ENCODE results near the gene ZFPM1. TPM values are rescaled to one million over a fixed set of nuclear protein-coding genes. Genes with fewer than 3 reads are reported as not detected.
A peak's percentile ranks its signal among the peaks of the same experiment; 100 is the strongest.

The ZFPM1 gene
- total and polyA plus RNA-seq, 8 donors = 3.6 to 22.5 (median 19.3) TPM

DNA sequence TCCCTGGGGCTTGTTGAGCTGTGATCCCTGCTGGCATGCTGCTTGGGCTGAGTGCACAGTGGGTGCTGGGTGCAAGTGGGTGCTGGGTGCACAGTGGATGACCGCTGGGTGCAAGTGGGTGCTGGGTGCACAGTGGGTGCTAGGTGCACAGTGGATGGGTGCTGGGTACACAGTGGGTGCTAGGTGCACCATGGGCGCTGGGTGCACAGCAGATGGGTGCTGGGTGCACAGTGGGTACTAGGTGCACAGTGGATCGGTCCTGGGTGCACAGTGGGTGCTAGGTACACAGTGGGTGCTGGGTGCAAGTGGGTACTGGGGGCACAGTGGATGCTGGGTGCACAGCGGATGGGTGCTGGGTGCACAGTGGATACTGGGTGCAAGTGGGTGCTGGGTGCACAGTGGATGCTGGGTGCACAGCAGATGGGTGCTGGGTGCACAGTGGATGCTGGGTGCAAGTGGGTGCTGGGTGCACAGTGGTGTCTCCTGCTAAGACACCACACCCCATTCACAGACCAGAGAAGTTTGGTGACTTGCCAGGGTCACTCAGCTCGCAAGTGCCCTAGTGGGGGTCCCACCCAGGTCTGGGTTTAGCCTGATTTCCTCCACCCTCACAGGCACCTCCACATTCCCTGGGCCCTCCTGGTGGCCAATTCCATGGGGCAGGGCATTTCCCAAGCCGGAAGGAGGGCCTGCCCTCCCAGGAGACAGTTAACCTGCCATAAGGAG is 33.5 kb downstream of the ZFPM1 start:
- peaks cover 34 to 39% (median 38%) of the 10 kb centered on the region in 3 donors for H3K4me1 ChIP-seq
- DNase-seq (no peak), FAIRE-seq (no peak), ATAC-seq (no peak)
- H3K9me3 ChIP-seq = no peaks in the 10 kb centered on the region
- no peaks in the 10 kb centered on the region for H3K36me3 ChIP-seq
- 92 to 96% methylated on average over 5 to 6 of the region's 6 CpGs for WGBS, 2 donors
- no peaks in the 10 kb centered on the region for H3K27me3 ChIP-seq
- intact Hi-C loops (cut with DNase I) = no loop called here
- H3K4me3 ChIP-seq = no peak overlapping the region
- no peak overlapping the region for H3K27ac ChIP-seq
- TF ChIP-seq, protein P1, sequence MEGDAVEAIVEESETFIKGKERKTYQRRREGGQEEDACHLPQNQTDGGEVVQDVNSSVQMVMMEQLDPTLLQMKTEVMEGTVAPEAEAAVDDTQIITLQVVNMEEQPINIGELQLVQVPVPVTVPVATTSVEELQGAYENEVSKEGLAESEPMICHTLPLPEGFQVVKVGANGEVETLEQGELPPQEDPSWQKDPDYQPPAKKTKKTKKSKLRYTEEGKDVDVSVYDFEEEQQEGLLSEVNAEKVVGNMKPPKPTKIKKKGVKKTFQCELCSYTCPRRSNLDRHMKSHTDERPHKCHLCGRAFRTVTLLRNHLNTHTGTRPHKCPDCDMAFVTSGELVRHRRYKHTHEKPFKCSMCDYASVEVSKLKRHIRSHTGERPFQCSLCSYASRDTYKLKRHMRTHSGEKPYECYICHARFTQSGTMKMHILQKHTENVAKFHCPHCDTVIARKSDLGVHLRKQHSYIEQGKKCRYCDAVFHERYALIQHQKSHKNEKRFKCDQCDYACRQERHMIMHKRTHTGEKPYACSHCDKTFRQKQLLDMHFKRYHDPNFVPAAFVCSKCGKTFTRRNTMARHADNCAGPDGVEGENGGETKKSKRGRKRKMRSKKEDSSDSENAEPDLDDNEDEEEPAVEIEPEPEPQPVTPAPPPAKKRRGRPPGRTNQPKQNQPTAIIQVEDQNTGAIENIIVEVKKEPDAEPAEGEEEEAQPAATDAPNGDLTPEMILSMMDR (IDR thresholded peaks at IDR 0.05) = no peak

DNA sequence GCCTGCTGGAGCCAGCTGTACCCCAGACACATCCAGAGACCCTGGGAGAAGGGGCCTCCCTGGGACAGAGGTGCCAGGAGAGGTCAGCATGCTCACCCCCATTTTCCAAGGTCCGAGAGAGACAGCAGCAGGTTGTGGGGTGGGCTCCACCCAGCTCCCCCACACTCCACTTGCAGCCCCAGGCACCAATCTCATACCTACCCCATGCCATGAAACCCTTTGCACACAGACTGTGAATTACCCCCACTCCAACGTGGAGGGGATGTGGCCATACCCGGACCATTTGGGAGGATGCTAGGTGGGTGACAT is 34.0 kb downstream of the ZFPM1 start:
- WGBS, 2 donors = 72 to 86% methylated on average over 3 of the region's 3 CpGs
- DNase-seq (no peak), FAIRE-seq (no peak), ATAC-seq (no peak)
- Histone ChIP-seq H3K27me3 (no peaks in the 10 kb centered on the region), H3K4me1 (peaks cover 30 to 34% (median 33%) of the 10 kb centered on the region in 3 donors), H3K4me3 (no peak overlapping the region), H3K27ac (peak overlapping the region in 1 of 4 donors; percentile 74), H3K36me3 (no peaks in the 10 kb centered on the region), H3K9me3 (no peaks in the 10 kb centered on the region)
- intact Hi-C loops (cut with DNase I) = no loop called here
- TF ChIP-seq, protein P1 (IDR thresholded peaks at IDR 0.05) = no peak

DNA sequence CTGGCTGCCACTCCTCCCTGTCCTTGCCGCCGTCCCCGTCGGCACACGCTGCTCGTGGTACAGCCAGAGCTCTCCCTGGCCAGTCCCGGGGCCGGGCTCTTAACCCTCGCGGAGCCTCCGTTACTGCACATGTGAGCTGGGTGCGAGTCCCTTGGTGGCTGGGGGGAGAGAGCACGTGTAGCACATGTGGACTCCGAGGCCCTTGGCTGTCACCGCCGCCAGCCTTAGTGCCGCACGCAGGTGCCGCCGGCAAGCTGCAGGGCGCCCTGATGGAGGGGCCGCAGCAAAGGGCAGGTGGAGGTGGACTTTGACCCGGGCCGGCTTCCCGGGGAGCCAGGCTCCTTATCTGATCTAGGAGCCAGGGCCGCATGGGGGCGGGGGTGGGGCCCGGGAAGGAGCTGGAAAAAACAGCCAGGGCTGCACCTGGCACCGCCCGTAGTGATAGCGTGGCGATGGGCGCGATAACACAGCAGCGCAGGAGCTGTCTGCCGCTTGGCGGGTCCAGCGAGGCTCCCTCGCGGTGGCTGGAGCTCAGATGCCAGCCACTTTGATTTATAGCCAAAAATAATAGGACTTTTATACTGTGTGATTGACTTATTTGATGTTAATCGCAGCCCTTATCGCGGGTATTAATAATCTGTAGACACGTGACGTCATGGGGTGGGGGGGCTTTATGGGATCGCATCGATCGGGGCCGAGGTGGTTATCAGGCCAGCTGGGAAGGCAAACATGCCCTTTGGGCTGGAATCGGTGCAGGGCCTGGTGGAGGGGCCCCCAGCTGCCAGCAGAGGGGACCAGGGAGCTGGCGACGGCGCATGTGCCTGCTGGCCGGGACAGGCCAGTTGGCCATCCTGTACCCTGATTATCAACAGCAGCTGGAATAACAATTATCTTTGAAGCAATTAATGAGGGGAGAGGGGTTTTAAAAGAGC is 35.1 kb downstream of the ZFPM1 start:
- Histone ChIP-seq H3K4me1 (peaks cover 23 to 25% (median 23%) of the 10 kb centered on the region in 3 donors), H3K4me3 (no peak overlapping the region), H3K27me3 (no peaks in the 10 kb centered on the region), H3K36me3 (no peaks in the 10 kb centered on the region), H3K9me3 (no peaks in the 10 kb centered on the region), H3K27ac (peak overlapping the region; percentile 45 to 77 (median 66))
- ATAC-seq (peak; percentile 75 to 81 (median 78)), FAIRE-seq (no peak), DNase-seq (peak; percentile 91 to 98 (median 96))
- TF ChIP-seq, protein P1 (IDR thresholded peaks at IDR 0.05) = peak in 2 of 4 donors; percentile 12 to 42
- 13 to 16% methylated on average over 53 to 54 of the region's 54 CpGs for WGBS, 2 donors
- intact Hi-C loops (cut with DNase I) = no loop called here

DNA sequence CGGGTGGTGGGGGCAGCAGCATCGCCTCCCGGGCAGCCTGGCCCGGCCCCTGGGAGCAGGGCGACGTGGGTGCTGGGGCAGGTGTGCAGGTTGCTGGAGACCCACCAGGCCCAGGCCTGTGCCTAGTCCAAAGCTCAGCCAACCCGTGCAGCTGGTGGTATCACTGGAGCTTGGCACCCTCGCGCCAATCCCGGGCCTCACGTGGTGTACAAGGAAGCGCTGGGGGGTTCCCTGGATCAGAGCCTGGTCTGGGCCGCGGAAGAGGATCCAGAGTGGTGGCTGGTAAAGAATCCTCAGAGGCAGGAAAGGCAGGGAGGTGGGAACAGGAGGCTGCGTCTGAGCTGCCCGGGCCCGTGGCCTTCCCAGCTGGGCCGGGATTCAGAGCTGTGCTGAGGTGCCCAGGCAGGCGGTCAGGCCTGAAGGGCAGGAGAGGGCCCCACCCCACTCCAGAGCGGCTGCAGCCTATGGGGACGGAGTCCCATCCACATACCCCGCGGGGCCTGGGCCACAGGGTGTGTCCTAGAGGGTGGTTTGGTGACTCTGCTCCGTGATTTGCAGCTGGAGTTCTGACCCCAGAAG is 36.2 kb downstream of the ZFPM1 start:
- Histone ChIP-seq H3K27me3 (no peaks in the 10 kb centered on the region), H3K9me3 (no peaks in the 10 kb centered on the region), H3K4me1 (peaks cover 23 to 25% (median 23%) of the 10 kb centered on the region in 3 donors), H3K36me3 (no peaks in the 10 kb centered on the region), H3K4me3 (no peak overlapping the region), H3K27ac (peak overlapping the region; percentile 27 to 74 (median 52))
- TF ChIP-seq, protein P1 (IDR thresholded peaks at IDR 0.05) = no peak
- ATAC-seq (peak; percentile 23 to 59 (median 45)), DNase-seq (peak; percentile 72 to 93 (median 84)), FAIRE-seq (no peak)
- intact Hi-C loops (cut with DNase I) = no loop called here
- 26 to 36% methylated on average over 24 of the region's 24 CpGs for WGBS, 2 donors
